22Rv1 (cell line): Measurements from ENCODE around the gene NFASC.

Experiments used
- H3K27ac ChIP-seq: fragments of 450-650 bp; 2 replicates; pipeline ENCODE4 v1.5.1; 2017
- ZFX ChIP-seq: fragments of 450-650 bp; IDR thresholded peaks from 2 replicates; pipeline ENCODE4 v1.6.1; 2017; ENCODE audit warnings: antibody characterized with exemption, borderline replicate concordance
- TF ChIP-seq, protein P1 (sequence below): fragments of 450-650 bp; IDR thresholded peaks from 2 replicates; pipeline ENCODE4 v1.5.1; 2017; ENCODE audit warnings: mild to moderate bottlenecking

NFASC gene

GRCh38 chr1:205061227-205061626, 190.6 kb downstream of the NFASC start:
- H3K27ac ChIP-seq = no peak overlapping the region

GRCh38 chr1:205061665-205062069, 191.0 kb downstream of the NFASC start:
- no peak for TF ChIP-seq ZFX
- TF ChIP-seq, protein P1, sequence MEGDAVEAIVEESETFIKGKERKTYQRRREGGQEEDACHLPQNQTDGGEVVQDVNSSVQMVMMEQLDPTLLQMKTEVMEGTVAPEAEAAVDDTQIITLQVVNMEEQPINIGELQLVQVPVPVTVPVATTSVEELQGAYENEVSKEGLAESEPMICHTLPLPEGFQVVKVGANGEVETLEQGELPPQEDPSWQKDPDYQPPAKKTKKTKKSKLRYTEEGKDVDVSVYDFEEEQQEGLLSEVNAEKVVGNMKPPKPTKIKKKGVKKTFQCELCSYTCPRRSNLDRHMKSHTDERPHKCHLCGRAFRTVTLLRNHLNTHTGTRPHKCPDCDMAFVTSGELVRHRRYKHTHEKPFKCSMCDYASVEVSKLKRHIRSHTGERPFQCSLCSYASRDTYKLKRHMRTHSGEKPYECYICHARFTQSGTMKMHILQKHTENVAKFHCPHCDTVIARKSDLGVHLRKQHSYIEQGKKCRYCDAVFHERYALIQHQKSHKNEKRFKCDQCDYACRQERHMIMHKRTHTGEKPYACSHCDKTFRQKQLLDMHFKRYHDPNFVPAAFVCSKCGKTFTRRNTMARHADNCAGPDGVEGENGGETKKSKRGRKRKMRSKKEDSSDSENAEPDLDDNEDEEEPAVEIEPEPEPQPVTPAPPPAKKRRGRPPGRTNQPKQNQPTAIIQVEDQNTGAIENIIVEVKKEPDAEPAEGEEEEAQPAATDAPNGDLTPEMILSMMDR = peak; percentile 98
- no peak overlapping the region for H3K27ac ChIP-seq

More at GRCh38 chr1:205061227-205061626, 190.6 kb downstream of the NFASC start:
- TF ChIP-seq, protein P1 = no peak

DNA sequence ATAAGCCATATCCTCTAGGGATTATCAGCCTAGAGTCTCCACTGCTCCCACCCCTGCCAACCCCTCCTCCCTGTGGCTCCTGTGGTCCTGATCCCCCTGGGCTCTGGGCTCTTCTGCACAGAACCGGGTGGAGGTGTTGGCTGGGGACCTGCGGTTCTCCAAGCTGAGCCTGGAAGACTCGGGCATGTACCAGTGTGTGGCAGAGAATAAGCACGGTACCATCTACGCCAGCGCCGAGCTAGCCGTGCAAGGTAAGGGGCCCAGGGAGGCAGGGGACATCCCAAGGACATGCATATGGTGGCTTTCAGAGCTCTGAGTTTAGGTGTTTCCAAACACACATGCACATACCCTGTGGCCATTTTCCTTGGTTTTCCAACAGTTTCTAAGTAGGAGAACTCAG, 191.7 kb downstream of the NFASC start:
- no peak overlapping the region for H3K27ac ChIP-seq
- TF ChIP-seq, protein P1 = no peak
- no peak for TF ChIP-seq ZFX

DNA sequence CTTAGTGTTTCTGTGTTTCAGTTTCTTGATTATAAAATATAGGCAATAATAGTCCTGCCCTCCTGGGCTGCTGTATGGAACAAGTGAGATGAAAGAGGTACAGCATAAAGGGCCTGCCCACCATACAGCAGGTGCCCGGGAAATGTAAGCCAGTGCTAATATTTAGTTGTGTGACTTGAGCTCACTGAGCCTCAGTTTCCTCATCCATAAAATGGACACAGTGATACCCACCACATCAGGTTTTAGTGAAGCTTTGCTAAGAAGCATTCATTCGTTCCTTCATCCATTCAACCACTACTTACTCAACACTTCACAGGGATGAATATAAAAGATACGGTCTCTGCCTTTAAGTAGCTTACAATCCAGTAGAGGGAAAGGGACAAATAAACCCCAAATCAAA, 192.2 kb downstream of the NFASC start:
- TF ChIP-seq, protein P1 = no peak
- no peak for TF ChIP-seq ZFX
- no peak overlapping the region for H3K27ac ChIP-seq

DNA sequence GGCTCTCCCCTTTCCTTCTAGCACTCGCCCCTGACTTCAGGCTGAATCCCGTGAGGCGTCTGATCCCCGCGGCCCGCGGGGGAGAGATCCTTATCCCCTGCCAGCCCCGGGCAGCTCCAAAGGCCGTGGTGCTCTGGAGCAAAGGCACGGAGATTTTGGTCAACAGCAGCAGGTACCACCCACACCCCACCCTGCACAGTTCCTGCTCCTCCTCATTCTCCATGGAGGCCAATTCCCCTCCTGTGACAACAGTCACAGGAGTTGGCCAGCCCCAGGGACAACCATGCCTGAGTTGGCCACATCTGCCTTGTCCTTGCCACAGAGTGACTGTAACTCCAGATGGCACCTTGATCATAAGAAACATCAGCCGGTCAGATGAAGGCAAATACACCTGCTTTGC, 193.6 kb downstream of the NFASC start:
- TF ChIP-seq, protein P1 = no peak
- TF ChIP-seq ZFX = no peak
- H3K27ac ChIP-seq = no peak overlapping the region

GRCh38 chr1:205064741-205065316, 194.2 kb downstream of the NFASC start:
- TF ChIP-seq, protein P1 = no peak
- no peak for TF ChIP-seq ZFX
- no peak overlapping the region for H3K27ac ChIP-seq

DNA sequence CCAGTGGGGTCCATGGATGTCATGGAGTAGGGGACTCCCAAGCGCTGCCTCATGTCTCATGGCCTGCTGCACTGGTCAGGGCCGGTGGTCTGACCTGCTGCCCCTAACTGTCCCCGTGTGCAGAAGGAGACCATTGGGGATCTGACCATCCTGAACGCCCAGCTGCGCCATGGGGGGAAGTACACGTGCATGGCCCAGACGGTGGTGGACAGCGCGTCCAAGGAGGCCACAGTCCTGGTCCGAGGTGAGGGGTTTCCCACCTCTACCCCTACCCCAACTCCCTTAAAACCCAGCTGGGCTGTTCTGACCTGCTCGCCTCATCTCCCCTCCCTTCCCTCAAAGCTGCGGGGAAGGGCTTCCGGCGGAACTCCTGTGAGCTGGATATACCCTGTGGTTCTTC, 195.0 kb downstream of the NFASC start:
- H3K27ac ChIP-seq = no peak overlapping the region
- TF ChIP-seq, protein P1 = no peak
- TF ChIP-seq ZFX = no peak
